Transverse colon (tissue), 4 donors: ENCODE results near the gene MEFV.

Experiments
- CTCF ChIP-seq, 5 experiments: fragments of 200-600 bp in 3 of 5; fragments of 450-650 bp in 2 of 5; sonication (generic) in 3 of 5; IDR thresholded peaks; 1 replicate in 2 of 5; 2 replicates in 3 of 5; pipeline ENCODE4 v1.5.1; 2016 to 2017; ENCODE audit warnings: antibody characterized with exemption in 5 of 5, inconsistent platforms in 3 of 5, mild to moderate bottlenecking in 2 of 5, moderate library complexity in 1 of 5
- EP300 ChIP-seq: sonication (generic); formaldehyde crosslinking; IDR thresholded peaks from one replicate; pipeline ENCODE4 v1.6.1; 2017; ENCODE audit warnings: antibody characterized with exemption, low read depth
- POLR2A ChIP-seq: fragments of 450-650 bp; IDR thresholded peaks from one replicate; pipeline ENCODE4 v1.6.1; 2016; ENCODE audit warnings: antibody characterized with exemption, mild to moderate bottlenecking, moderate library complexity
- POLR2AphosphoS5 ChIP-seq, 3 donors: sonication (generic); formaldehyde crosslinking; IDR thresholded peaks; one replicate each; pipeline ENCODE4 v1.6.1; 2016; ENCODE audit warnings: antibody characterized with exemption in 3 of 3

GRCh38 chr16:3304370-3304769 lies 47.9 kb upstream of the MEFV start:
- TF ChIP-seq POLR2A = no peak
- no peak for TF ChIP-seq CTCF (IDR thresholded peaks at IDR 0.05)
- no peak for TF ChIP-seq EP300
- TF ChIP-seq POLR2AphosphoS5 (IDR thresholded peaks at IDR 0.05) = no peak
